ENCODE data around the gene DCTD. TPM values are rescaled to one million over a fixed set of nuclear protein-coding genes. Genes with fewer than 3 reads are reported as not detected.

Gene DCTD
- total and polyA plus RNA-seq, 2 of the 13 experiments (the other 11 are each of a cell fraction or from before 2014, with no cell fraction given) = 85.1 to 95.3 TPM

DNA sequence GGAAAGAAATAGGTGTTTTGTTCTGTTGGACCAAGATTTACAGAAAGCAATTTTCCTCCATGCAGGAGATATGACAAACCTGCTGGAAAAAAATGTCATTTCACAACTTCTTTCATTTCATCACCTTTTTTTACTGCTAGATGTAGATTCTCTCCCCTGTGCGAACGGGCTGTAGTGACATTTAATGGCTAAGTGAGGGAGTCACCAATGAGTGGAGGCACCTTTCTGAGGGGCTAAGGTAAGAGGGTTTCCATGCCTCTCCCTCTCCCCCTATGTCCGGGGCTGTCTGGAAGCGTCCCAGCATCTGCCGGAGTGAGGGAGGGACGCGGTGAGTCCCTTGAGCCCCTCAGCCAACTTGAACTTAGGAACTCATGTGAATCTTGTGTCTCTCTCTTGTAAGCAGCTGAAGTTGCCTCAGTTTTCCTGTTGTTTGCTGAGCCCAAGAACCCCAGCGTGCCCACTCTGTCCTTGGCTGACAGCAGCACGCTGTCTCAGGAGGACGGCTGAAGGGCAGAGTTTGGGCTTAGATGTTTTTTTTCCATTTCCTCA lies 42.3 kb downstream of the DCTD start:
- peaks cover under 1% of the 10 kb centered on the region for H3K79me2 ChIP-seq (ENCODE audit: insufficient read depth, low read length)
- H3K4me3 ChIP-seq (replicated peaks in 1 of 3; ENCODE audit: insufficient read depth in 1 of 3, low read depth in 2 of 3, low read length in 3 of 3) = no peak overlapping the region
- peaks cover 0 to 4% of the 10 kb centered on the region in 2 experiments; a peak in 2 of 5 replicates for H3K36me3 ChIP-seq (replicated peaks in 1 of 2; ENCODE audit: control insufficient read depth in 1 of 2, insufficient read depth in 2 of 2, low read length in 2 of 2)
- 99% methylated on average over 10 of the region's 10 CpGs for WGBS (ENCODE audit: low lambda C conversion rate)
- BruUV-seq (replicated peaks) = no TSS peak
- ATAC-seq (no peak), DNase-seq (ENCODE audit: low spot score) (no peak), FAIRE-seq (no peak)
- no peak overlapping the region for H3K4me2 ChIP-seq (ENCODE audit: low read depth, low read length)
- peaks cover 35% of the 10 kb centered on the region for H3K4me1 ChIP-seq (ENCODE audit: insufficient read depth, low read length)
- in situ Hi-C loops (cut with HindIII; ENCODE audit: extremely low pct_ligation_motif_present, low pct_unique_long_range_greater_than_20kb) (no loop called here), intact Hi-C loops (cut with micrococcal nuclease; ENCODE audit: unreplicated experiment) (no loop called here)
- no peaks in the 10 kb centered on the region for H3K27me3 ChIP-seq (ENCODE audit: control insufficient read depth in 1 of 2, insufficient read depth in 2 of 2, low read length in 2 of 2)
- no peaks in the 10 kb centered on the region for H3K9me3 ChIP-seq (ENCODE audit: low read length)
- no peak overlapping the region for H3K9ac ChIP-seq (ENCODE audit: insufficient read depth, low read depth, low read length)
- CTCF ChIA-PET (ENCODE audit: low intra/inter-chr PET ratio, low total read pairs) = no interaction called here
- H2AFZ ChIP-seq (ENCODE audit: low read length) = no peak overlapping the region
- TF ChIP-seq RARG (CRISPR knock-in tag; IDR thresholded peaks at IDR 0.05; ENCODE audit: low read depth) (no peak), ZNF768 (CRISPR knock-in tag; IDR thresholded peaks at IDR 0.05) (no peak), ATF1 (CRISPR knock-in tag; IDR thresholded peaks at IDR 0.05) (no peak), PCBP1 (IDR thresholded peaks at IDR 0.05; ENCODE audit: borderline replicate concordance, low read depth, low read length) (no peak), ZNF780A (CRISPR knock-in tag; IDR thresholded peaks at IDR 0.05) (no peak), HNF4G (IDR thresholded peaks at IDR 0.05; ENCODE audit: borderline replicate concordance, low read depth, low read length) (no peak), HNF4G (CRISPR knock-in tag; IDR thresholded peaks at IDR 0.05; ENCODE audit: borderline replicate concordance, low read depth) (no peak), ZNF75D (CRISPR knock-in tag; IDR thresholded peaks at IDR 0.05; ENCODE audit: borderline replicate concordance) (no peak), EHMT2 (IDR thresholded peaks at IDR 0.05; ENCODE audit: borderline replicate concordance, low read depth, low read length) (no peak), ZNF136 (CRISPR knock-in tag; IDR thresholded peaks at IDR 0.05; ENCODE audit: low read depth) (no peak), ZNF616 (CRISPR knock-in tag; IDR thresholded peaks at IDR 0.05; ENCODE audit: low read depth) (no peak), SNAI1 (CRISPR knock-in tag; IDR thresholded peaks at IDR 0.05; ENCODE audit: borderline replicate concordance) (no peak), ZC3H4 (CRISPR knock-in tag; IDR thresholded peaks at IDR 0.05; ENCODE audit: borderline replicate concordance) (no peak), ZNF44 (CRISPR knock-in tag; IDR thresholded peaks at IDR 0.05) (no peak), U2AF1 (optimal IDR thresholded peaks at IDR 0.05; ENCODE audit: low read depth, low read length) (no peak)
- TF ChIP-seq, protein P1, sequence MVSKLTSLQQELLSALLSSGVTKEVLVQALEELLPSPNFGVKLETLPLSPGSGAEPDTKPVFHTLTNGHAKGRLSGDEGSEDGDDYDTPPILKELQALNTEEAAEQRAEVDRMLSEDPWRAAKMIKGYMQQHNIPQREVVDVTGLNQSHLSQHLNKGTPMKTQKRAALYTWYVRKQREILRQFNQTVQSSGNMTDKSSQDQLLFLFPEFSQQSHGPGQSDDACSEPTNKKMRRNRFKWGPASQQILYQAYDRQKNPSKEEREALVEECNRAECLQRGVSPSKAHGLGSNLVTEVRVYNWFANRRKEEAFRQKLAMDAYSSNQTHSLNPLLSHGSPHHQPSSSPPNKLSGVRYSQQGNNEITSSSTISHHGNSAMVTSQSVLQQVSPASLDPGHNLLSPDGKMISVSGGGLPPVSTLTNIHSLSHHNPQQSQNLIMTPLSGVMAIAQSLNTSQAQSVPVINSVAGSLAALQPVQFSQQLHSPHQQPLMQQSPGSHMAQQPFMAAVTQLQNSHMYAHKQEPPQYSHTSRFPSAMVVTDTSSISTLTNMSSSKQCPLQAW (CRISPR knock-in tag; IDR thresholded peaks at IDR 0.05) = no peak
- no peak overlapping the region for H3K27ac ChIP-seq (ENCODE audit: extremely low read length, insufficient read depth, low read length)
- POLR2A ChIA-PET = interaction anchor here (7.3 kb wide), 1 partner anchor 21 kb away, joined by 69 read pairs; no protein-coding TSS in a partner anchor
- no peaks in the 10 kb centered on the region for H4K20me1 ChIP-seq (ENCODE audit: insufficient read depth, low read length)

Measured in HepG2 (cell line).